NCI-H748 treated with DMSO at 0.1 percent for 48 hours (cell line): ENCODE data around the gene ZGRF1.
"Not testable (repeated sequence)": the region's sequence is repeated elsewhere in the genome, so short reads cannot be mapped to it uniquely, and the experiment has no call there.

Experiments used
- DNase-seq: peaks from one replicate; lab custom pipeline; 2025; lab: John Stamatoyannopoulos, UW

The ZGRF1 gene

GRCh38 chr4:112550728-112551127 is 86.0 kb downstream of the ZGRF1 start:
- no peak for DNase-seq

- DNase-seq = no peak
Measured at GRCh38 chr4:112546476-112546875, 90.2 kb downstream of the ZGRF1 start.

- no peak for DNase-seq
Measured at GRCh38 chr4:112545346-112545745, 91.4 kb downstream of the ZGRF1 start.

- no peak for DNase-seq
Measured at GRCh38 chr4:112540695-112541094, 96.0 kb downstream of the ZGRF1 start.

GRCh38 chr4:112536123-112536522 is 100.6 kb downstream of the ZGRF1 start:
- DNase-seq = no peak

GRCh38 chr4:112532267-112532666 is 104.4 kb downstream of the ZGRF1 start:
- no peak for DNase-seq

GRCh38 chr4:112531146-112531545 is 105.6 kb downstream of the ZGRF1 start:
- DNase-seq = no peak

- DNase-seq = no peak
Measured at GRCh38 chr4:112526061-112526460, 110.6 kb downstream of the ZGRF1 start.

- DNase-seq = peak; percentile 28
Measured at GRCh38 chr4:112523764-112524505, 112.8 kb downstream of the ZGRF1 start.

GRCh38 chr4:112523008-112523721 is 113.5 kb downstream of the ZGRF1 start:
- no peak for DNase-seq

- not testable (repeated sequence) for DNase-seq
Measured at GRCh38 chr4:112522431-112522830, 114.3 kb downstream of the ZGRF1 start.

- no peak for DNase-seq
Measured at GRCh38 chr4:112521123-112522023, 115.3 kb downstream of the ZGRF1 start.

- no peak for DNase-seq
Measured at GRCh38 chr4:112520598-112521122, 116.0 kb downstream of the ZGRF1 start.

GRCh38 chr4:112519689-112520597 is 116.8 kb downstream of the ZGRF1 start:
- DNase-seq = no peak

- no peak for DNase-seq
Measured at GRCh38 chr4:112518675-112519074, 118.0 kb downstream of the ZGRF1 start.

- DNase-seq = no peak
Measured at GRCh38 chr4:112517911-112518310, 118.8 kb downstream of the ZGRF1 start.

GRCh38 chr4:112517067-112517634 is 119.6 kb downstream of the ZGRF1 start:
- DNase-seq = no peak

- peak; percentile 15 for DNase-seq
Measured at GRCh38 chr4:112516471-112517066, 120.1 kb downstream of the ZGRF1 start.

GRCh38 chr4:112516066-112516470 is 120.6 kb downstream of the ZGRF1 start, which contains the start of gene NEUROG2:
Gene NEUROG2, minus strand, starts transcription at chr4:112516180. Its CDS starts 705 bp downstream, at chr4:112515475.
- DNase-seq = no peak
